Glutamatergic neuron (in vitro differentiated cells): ENCODE measurements around the gene LRRFIP1. TPM values are rescaled to one million over a fixed set of nuclear protein-coding genes. Genes with fewer than 3 reads are reported as not detected.

ENCODE experiments used
- DNase-seq: peaks from one replicate; pipeline ENCODE4 v3.0.0; 2022
- H3K27ac Mint-ChIP-seq: one replicate; pipeline ENCODE4 v1.8.0; 2020; ENCODE audit warnings: mild to moderate bottlenecking, mixed read lengths, inconsistent platforms; ENCODE audit not compliant: unreplicated experiment
- H3K27me3 Mint-ChIP-seq: one replicate; pipeline ENCODE4 v1.8.0; 2020; ENCODE audit warnings: mild to moderate bottlenecking, moderate library complexity, mixed read lengths, inconsistent platforms; ENCODE audit not compliant: unreplicated experiment
- H3K36me3 Mint-ChIP-seq: one replicate; pipeline ENCODE4 v1.8.0; 2020; ENCODE audit warnings: mild to moderate bottlenecking, mixed read lengths, inconsistent platforms; ENCODE audit not compliant: unreplicated experiment
- H3K4me1 Mint-ChIP-seq: one replicate; pipeline ENCODE4 v1.8.0; 2020; ENCODE audit warnings: mild to moderate bottlenecking, low read depth, mixed read lengths, inconsistent platforms; ENCODE audit not compliant: unreplicated experiment
- H3K4me3 Mint-ChIP-seq: one replicate; pipeline ENCODE4 v1.8.0; 2020; ENCODE audit warnings: mild to moderate bottlenecking, mixed read lengths, inconsistent platforms; ENCODE audit not compliant: unreplicated experiment
- H3K9me3 Mint-ChIP-seq: one replicate; pipeline ENCODE4 v1.8.0; 2020; ENCODE audit warnings: mild to moderate bottlenecking, moderate library complexity, mixed read lengths, inconsistent platforms; ENCODE audit not compliant: unreplicated experiment
- CTCF ChIP-seq: fragments of 200-600 bp; sonication (generic); IDR thresholded peaks from one replicate; pipeline ENCODE4 v1.5.0; 2021; ENCODE audit not compliant: partially characterized antibody, unreplicated experiment
- total RNA-seq: library from RNA; stranded (reverse); fragmentation: NEBNext Ultra II Directional; extraction: Animal tissue kit (Norgen Biotek cat#: 25700); gene quantifications from one replicate; pipeline ENCODE4 v1.2.1, GENCODE V29; 2021; ENCODE audit not compliant: unreplicated experiment

Gene LRRFIP1
- total RNA-seq, 1 donor from 2014 or later: 112 TPM

DNA sequence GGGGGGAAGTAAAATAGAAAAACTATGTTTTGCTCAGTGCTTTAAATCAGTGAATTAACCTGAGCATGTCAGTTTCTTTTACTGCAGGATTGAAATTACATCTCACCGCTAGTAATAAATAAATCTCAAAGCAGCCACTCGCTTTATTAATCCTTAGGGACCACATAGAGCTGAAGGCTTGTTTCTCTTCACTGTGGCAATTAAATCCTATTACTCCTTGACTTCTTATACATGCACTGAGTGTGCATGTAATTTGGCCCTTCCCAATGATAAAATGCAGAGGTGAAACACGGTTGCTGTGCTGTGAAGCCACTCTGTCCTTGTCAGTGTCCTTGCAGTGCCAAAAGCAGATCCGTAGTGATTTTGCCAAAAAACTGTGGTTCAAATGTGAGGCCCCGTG lies 94.1 kb downstream of the LRRFIP1 start:
- Mint-ChIP-seq H3K36me3 (peaks cover 4% of the 10 kb centered on the region), H3K4me1 (peaks cover 81% of the 10 kb centered on the region), H3K27ac (peak overlapping the region; percentile 98)

DNA sequence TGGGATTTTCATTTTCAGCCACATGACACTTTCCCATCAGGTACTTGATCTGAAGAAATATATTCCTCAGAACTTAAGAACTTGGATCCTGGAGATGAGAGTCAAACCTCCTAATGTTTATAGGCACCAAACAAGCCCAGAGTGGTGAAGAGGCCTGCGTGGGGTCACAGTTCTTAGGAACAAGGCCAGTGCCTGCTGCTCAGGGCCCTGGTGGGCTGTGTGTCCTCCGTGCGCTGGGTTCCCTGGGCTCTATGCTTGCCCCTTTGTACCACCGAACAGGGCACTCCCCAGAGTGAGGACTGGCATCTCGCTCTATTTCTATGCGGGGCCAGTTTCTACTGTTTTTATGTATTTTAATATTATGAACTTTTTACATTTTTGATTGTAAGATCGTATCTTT lies 95.2 kb downstream of the LRRFIP1 start:
- peaks cover 4% of the 10 kb centered on the region for H3K36me3 Mint-ChIP-seq
- H3K27ac Mint-ChIP-seq: peak overlapping the region; percentile 98
- H3K4me1 Mint-ChIP-seq: peaks cover 79% of the 10 kb centered on the region
- no peak for TF ChIP-seq CTCF
- no peak for DNase-seq
- peak overlapping the region; percentile 8 for H3K4me3 Mint-ChIP-seq
- H3K9me3 Mint-ChIP-seq: peaks cover 19% of the 10 kb centered on the region
- H3K27me3 Mint-ChIP-seq: peaks cover 12% of the 10 kb centered on the region

More for the DNA sequence above, 94.1 kb downstream of the LRRFIP1 start:
- H3K27me3 Mint-ChIP-seq: peaks cover 12% of the 10 kb centered on the region
- H3K9me3 Mint-ChIP-seq: peaks cover 19% of the 10 kb centered on the region
- no peak for TF ChIP-seq CTCF
- peak overlapping the region; percentile 39 for H3K4me3 Mint-ChIP-seq
- no peak for DNase-seq

- Mint-ChIP-seq H3K4me1 (peaks cover 79% of the 10 kb centered on the region), H3K4me3 (peak overlapping the region; percentile 8), H3K27ac (peak overlapping the region; percentile 98), H3K27me3 (peaks cover 12% of the 10 kb centered on the region), H3K36me3 (peaks cover 4% of the 10 kb centered on the region), H3K9me3 (peaks cover 19% of the 10 kb centered on the region)
- DNase-seq: no peak
- no peak for TF ChIP-seq CTCF
Measured at GRCh38 chr2:237723023-237723422, 95.6 kb downstream of the LRRFIP1 start.

DNA sequence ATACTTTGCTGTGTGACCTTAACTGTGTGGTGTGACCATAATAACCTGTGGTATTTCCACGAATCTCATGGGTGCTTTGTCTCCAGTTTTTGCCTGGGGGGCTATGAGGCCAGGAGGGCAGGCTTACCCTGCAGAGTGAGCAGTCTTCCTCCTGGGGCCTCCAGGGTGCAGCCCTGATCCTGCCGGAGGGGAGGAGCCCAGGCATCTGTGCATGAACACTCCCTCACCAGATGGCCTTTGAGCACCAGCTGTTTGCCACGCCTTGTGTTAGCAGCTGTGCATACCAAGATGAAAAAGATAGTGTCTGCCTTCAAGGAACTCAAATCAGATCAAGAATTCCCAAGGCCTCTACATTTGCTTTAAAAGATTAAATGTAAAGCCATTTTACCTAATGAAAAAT lies 96.2 kb downstream of the LRRFIP1 start:
- DNase-seq: peak; percentile 89
- no peak for TF ChIP-seq CTCF
- Mint-ChIP-seq H3K4me3 (peak overlapping the region; percentile 74), H3K9me3 (peaks cover 18% of the 10 kb centered on the region), H3K27me3 (peaks cover 15% of the 10 kb centered on the region), H3K27ac (peak overlapping the region; percentile 98), H3K36me3 (peaks cover 4% of the 10 kb centered on the region), H3K4me1 (peaks cover 78% of the 10 kb centered on the region)

DNA sequence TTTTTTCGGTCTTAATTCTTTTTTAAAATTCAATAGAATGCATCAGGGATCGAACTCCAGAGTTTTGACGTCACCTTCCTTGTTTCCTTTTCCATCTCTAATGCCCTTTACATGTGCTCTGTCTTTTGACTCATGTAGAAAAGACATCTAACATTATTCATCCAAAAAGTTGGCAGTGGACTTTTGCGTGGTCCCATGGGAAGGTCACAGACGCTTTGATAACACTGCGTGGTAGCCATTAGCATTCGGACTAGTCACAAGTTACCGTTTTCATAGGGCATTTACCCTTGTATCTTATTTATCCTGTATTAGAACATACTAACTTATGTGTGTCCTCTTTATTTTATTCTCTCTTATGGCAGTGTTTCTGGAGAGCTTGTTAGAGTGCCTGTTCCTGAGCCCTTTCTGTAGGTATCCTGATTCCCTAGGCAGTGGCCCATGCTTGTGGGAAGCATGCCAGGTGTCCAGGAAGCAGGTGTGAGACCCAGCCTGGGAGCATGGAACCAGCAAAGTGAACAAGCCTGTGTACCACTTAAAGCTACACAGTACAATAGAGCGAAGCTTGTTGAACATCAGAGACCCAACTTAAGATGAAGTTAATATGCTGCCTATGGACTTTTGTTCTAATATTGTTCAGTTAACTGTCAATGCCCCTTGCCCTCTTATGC lies 97.6 kb downstream of the LRRFIP1 start:
- peaks cover 15% of the 10 kb centered on the region for H3K27me3 Mint-ChIP-seq
- H3K4me3 Mint-ChIP-seq: peak overlapping the region; percentile 55
- no peak for DNase-seq
- peaks cover 80% of the 10 kb centered on the region for H3K4me1 Mint-ChIP-seq
- H3K36me3 Mint-ChIP-seq: peaks cover 4% of the 10 kb centered on the region
- TF ChIP-seq CTCF: no peak
- H3K27ac Mint-ChIP-seq: peak overlapping the region; percentile 98
- peaks cover 18% of the 10 kb centered on the region for H3K9me3 Mint-ChIP-seq
